Neural cell (in vitro differentiated cells): ENCODE data around the gene ASB14.

Experiments
- CTCF ChIP-seq: fragments of 450-650 bp; IDR thresholded peaks from 2 replicates; pipeline ENCODE4 v1.5.1; 2014; ENCODE audit warnings: antibody characterized with exemption, mild to moderate bottlenecking, moderate library complexity; ENCODE audit not compliant: poor library complexity, severe bottlenecking
- EP300 ChIP-seq: fragments of 450-650 bp; conservative IDR thresholded peaks from 2 replicates; pipeline ENCODE4 v1.6.1; 2014; ENCODE audit warnings: antibody characterized with exemption, mild to moderate bottlenecking, moderate library complexity; ENCODE audit not compliant: poor library complexity, severe bottlenecking
- MXI1 ChIP-seq: fragments of 450-650 bp; conservative IDR thresholded peaks from 2 replicates; pipeline ENCODE4 v1.6.1; 2014; ENCODE audit warnings: antibody characterized with exemption, mild to moderate bottlenecking; ENCODE audit not compliant: poor library complexity, severe bottlenecking
- TAF1 ChIP-seq: IDR thresholded peaks from 2 replicates; pipeline ENCODE4 v1.6.1; 2012; ENCODE audit warnings: low read depth

- TF ChIP-seq MXI1 = no peak
- no peak for TF ChIP-seq EP300
- no peak for TF ChIP-seq TAF1
- no peak for TF ChIP-seq CTCF
These were observed 17.1 kb downstream of the ASB14 start for GRCh38 chr3:57275393-57275792.
